AG09309 (cell line): Measurements from ENCODE around the gene EDC3.

Experiments used
- DNase-seq: peaks from one replicate; pipeline ENCODE4 v3.0.0-alpha.2; 2010; ENCODE audit warnings: low read depth
- H3K4me3 ChIP-seq: 2 replicates; pipeline ENCODE4 v1.5.1; 2011; ENCODE audit warnings: mild to moderate bottlenecking, low read depth, low read length, moderate library complexity; ENCODE audit not compliant: control insufficient read depth
- CTCF ChIP-seq: IDR thresholded peaks from 2 replicates; pipeline ENCODE4 v1.5.1; 2011; ENCODE audit warnings: mild to moderate bottlenecking, low read depth, low read length, inconsistent platforms; ENCODE audit not compliant: insufficient read depth, control insufficient read depth; ENCODE audit errors: missing control alignments

Gene EDC3

GRCh38 chr15:74614744-74615507 lies 80.9 kb downstream of the EDC3 start:
- H3K4me3 ChIP-seq, result peak overlapping the region; percentile 74
- TF ChIP-seq CTCF, result no peak
- DNase-seq, result no peak

- no peak for TF ChIP-seq CTCF
- DNase-seq, result no peak
- H3K4me3 ChIP-seq, result peak overlapping the region; percentile 74
Observed at GRCh38 chr15:74613953-74614743, 81.7 kb downstream of the EDC3 start.

GRCh38 chr15:74613089-74613952 lies 82.5 kb downstream of the EDC3 start:
- DNase-seq, result no peak
- no peak for TF ChIP-seq CTCF
- no peak overlapping the region for H3K4me3 ChIP-seq

GRCh38 chr15:74612677-74613076 lies 83.1 kb downstream of the EDC3 start:
- no peak overlapping the region for H3K4me3 ChIP-seq
- no peak for DNase-seq
- TF ChIP-seq CTCF, result no peak

GRCh38 chr15:74611834-74612233 lies 84.0 kb downstream of the EDC3 start:
- H3K4me3 ChIP-seq, result no peak overlapping the region
- TF ChIP-seq CTCF, result no peak
- DNase-seq, result no peak

- H3K4me3 ChIP-seq, result no peak overlapping the region
- DNase-seq, result no peak
- no peak for TF ChIP-seq CTCF
Observed at GRCh38 chr15:74611341-74611740, 84.5 kb downstream of the EDC3 start.
